Heart left ventricle (tissue), 13 donors: Measurements from ENCODE around the gene TRPM7.

Experiments used
- POLR2A ChIP-seq, 2 donors: fragments of 450-650 bp; IDR thresholded peaks; one replicate each; pipeline ENCODE4 v1.6.1; 2017; ENCODE audit warnings: antibody characterized with exemption in 2 of 2, mild to moderate bottlenecking in 2 of 2, moderate library complexity in 2 of 2
- TF ChIP-seq, protein P1 (sequence below), 12 donors: fragments of 200-600 bp; sonication (generic) in 4 of 12; IDR thresholded peaks; one replicate each; pipeline versions ENCODE4 v1.5.0 to v1.8.0; 2018 to 2022; ENCODE audit warnings: antibody characterized with exemption in 12 of 12, mild to moderate bottlenecking in 5 of 12
- donor health status: ischemic (EF 13 %, LVEDD 7.1; RV severe dilation, severe dysfunction).
- donor health status: DM: no; HTN: yes; CAD: no.
- donor health status: DM: no; HTN: no; CAD: no.
- donor health status: ischemic (EF 25% LVEDD 6.9; RV normal size, moderate dysfunction).
- donor health status: ischemic (EF 25% LVEDD 5.7; RV mildly dilated, moderate dysfunction).
- donor health status: ischemic (EF 35%, LVEDD 5.7; RV mildly dilated, moderate dysfunction).
- donor health status: nonischemic (EF 11% LVEDD 7.7; RV severe dilation, severe dysfunction).
- donor health status: DM: yes; HTN: yes; CAD: no.
- donor health status: PGD.
- donor health status: ischemic (EF 29% LVEDD 5.4; RV normal size, mild dysfunction).
- donor health status: nonischemic (EF 23%, LVEDD 6.1; RV moderate dilation, normal function).

DNA sequence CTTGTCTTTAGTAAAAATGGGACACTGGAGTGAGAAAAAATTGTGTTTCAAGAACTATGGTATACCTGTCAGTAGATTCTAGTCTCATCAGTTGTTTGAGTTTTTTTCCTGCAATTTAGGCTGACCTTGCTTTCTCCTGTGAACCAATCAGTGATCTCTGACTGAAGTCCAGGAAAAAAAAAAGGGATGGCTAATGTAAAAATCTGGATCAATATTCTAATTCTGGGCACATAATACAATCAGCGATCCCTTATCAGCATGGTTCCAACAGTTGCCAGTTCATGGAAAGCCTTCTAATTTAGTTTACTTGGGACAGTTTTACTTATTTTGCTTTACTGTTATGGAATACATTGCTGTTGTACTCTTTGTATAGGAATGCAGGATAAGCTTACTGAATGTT lies 17.0 kb downstream of the TRPM7 start:
- TF ChIP-seq, protein P1, sequence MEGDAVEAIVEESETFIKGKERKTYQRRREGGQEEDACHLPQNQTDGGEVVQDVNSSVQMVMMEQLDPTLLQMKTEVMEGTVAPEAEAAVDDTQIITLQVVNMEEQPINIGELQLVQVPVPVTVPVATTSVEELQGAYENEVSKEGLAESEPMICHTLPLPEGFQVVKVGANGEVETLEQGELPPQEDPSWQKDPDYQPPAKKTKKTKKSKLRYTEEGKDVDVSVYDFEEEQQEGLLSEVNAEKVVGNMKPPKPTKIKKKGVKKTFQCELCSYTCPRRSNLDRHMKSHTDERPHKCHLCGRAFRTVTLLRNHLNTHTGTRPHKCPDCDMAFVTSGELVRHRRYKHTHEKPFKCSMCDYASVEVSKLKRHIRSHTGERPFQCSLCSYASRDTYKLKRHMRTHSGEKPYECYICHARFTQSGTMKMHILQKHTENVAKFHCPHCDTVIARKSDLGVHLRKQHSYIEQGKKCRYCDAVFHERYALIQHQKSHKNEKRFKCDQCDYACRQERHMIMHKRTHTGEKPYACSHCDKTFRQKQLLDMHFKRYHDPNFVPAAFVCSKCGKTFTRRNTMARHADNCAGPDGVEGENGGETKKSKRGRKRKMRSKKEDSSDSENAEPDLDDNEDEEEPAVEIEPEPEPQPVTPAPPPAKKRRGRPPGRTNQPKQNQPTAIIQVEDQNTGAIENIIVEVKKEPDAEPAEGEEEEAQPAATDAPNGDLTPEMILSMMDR (IDR thresholded peaks at IDR 0.05): no peak
- no peak for TF ChIP-seq POLR2A (IDR thresholded peaks at IDR 0.05)
